Esophagus muscularis mucosa (tissue), 3 donors: ENCODE results near the gene GABRA4.

Source experiments
- POLR2AphosphoS5 ChIP-seq, 2 donors: sonication (generic); formaldehyde crosslinking; IDR thresholded peaks; one replicate each; pipeline ENCODE4 v1.6.1; 2017; ENCODE audit warnings: antibody characterized with exemption in 2 of 2
- TF ChIP-seq, protein P1 (sequence below), 3 experiments: fragments of 200-600 bp in 2 of 3; fragments of 450-650 bp in 1 of 3; sonication (generic) in 2 of 3; IDR thresholded peaks; one replicate each; pipeline ENCODE4 v1.5.1; 2017 to 2019; ENCODE audit warnings: antibody characterized with exemption in 3 of 3, mild to moderate bottlenecking in 2 of 3, moderate library complexity in 1 of 3

DNA sequence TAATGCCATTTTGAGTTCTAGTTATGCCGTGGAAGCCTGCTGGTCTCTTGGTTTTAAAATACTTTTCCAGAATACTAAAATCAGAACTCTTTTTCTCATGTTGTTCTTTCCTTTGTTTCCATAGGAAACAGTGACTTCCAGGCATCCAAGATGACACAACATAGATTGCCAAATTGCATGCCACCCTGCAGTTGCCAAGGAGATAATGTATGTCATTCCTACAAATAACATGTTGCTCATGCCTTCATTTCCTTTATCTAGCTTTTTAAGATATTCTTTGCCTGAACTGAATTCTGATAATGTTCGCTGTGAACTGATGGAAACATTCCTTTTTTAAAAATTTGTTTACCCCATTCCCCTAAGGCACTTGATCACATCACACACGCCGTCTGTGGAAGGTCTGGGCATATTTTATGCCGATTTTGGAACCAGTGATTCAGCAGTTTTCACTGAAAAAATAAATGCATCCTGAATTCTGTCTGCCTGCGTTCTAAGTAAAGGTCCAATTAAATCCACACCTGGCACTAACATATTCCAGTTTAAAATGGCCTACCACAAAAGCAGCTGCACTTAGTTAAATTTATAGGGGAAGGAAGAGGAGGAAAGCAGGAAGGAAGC, 46.4 kb downstream of the GABRA4 start:
- TF ChIP-seq, protein P1, sequence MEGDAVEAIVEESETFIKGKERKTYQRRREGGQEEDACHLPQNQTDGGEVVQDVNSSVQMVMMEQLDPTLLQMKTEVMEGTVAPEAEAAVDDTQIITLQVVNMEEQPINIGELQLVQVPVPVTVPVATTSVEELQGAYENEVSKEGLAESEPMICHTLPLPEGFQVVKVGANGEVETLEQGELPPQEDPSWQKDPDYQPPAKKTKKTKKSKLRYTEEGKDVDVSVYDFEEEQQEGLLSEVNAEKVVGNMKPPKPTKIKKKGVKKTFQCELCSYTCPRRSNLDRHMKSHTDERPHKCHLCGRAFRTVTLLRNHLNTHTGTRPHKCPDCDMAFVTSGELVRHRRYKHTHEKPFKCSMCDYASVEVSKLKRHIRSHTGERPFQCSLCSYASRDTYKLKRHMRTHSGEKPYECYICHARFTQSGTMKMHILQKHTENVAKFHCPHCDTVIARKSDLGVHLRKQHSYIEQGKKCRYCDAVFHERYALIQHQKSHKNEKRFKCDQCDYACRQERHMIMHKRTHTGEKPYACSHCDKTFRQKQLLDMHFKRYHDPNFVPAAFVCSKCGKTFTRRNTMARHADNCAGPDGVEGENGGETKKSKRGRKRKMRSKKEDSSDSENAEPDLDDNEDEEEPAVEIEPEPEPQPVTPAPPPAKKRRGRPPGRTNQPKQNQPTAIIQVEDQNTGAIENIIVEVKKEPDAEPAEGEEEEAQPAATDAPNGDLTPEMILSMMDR (IDR thresholded peaks at IDR 0.05): no peak
- no peak for TF ChIP-seq POLR2AphosphoS5 (IDR thresholded peaks at IDR 0.05)
